Panc1 (cell line): Measurements from ENCODE around the gene ZFP1. TPM values are rescaled to one million over a fixed set of nuclear protein-coding genes. Genes with fewer than 3 reads are reported as not detected.

Source experiments
- ATAC-seq: fragments of 200-7000 bp; cut with Tn5 transposase; 2 replicates; pipeline ENCODE4 v1.9.1; 2020; ENCODE audit warnings: mild to moderate bottlenecking, moderate library complexity
- BruUV-seq: library from RNA; stranded (reverse); fragments of 400-500 nt; replicated peaks from 2 replicates; lab custom pipeline; 2021; lab: Mats Ljungman, UMichigan
- CTCF ChIA-PET: fragments of 300-600 bp; sonication (Branson Sonifier 250); formaldehyde crosslinking; loops from one replicate; lab custom pipeline; 2022; ENCODE audit warnings: antibody characterized with exemption; lab: Charles Lee
- POLR2A ChIA-PET: fragments of 300-600 bp; sonication (Branson Sonifier 250); formaldehyde crosslinking; loops from one replicate; lab custom pipeline; 2022; ENCODE audit warnings: antibody characterized with exemption; lab: Charles Lee
- DNase-seq: peaks from one replicate; pipeline ENCODE4 v3.0.0-alpha.2; 2010; ENCODE audit warnings: low read depth, low spot score
- H3K27ac ChIP-seq: 2 replicates; pipeline ENCODE4 v1.5.1; 2011; ENCODE audit warnings: mild to moderate bottlenecking, low read length, inconsistent platforms
- H3K27me3 ChIP-seq: fragments of 200-500 bp; sonication (Bioruptor generic); 2 replicates; pipeline ENCODE4 v1.6.0; 2014; ENCODE audit warnings: low read length, inconsistent platforms; ENCODE audit not compliant: control insufficient read depth, insufficient read depth
- H3K36me3 ChIP-seq: fragments of 200-500 bp; sonication (Bioruptor generic); 2 replicates; pipeline ENCODE4 v1.5.1; 2014; ENCODE audit warnings: inconsistent platforms, mild to moderate bottlenecking, low read length, moderate library complexity; ENCODE audit not compliant: control insufficient read depth, insufficient read depth
- H3K4me1 ChIP-seq: 2 replicates; pipeline ENCODE4 v1.5.1; 2011; ENCODE audit warnings: inconsistent platforms, mild to moderate bottlenecking, low read length, moderate library complexity; ENCODE audit not compliant: control insufficient read depth, insufficient read depth
- H3K4me3 ChIP-seq, 2 experiments: 2 replicates each; pipeline ENCODE4 v1.5.1; 2011 to 2012; ENCODE audit warnings: low read depth in 2 of 2, low read length in 2 of 2, mild to moderate bottlenecking in 2 of 2, inconsistent platforms in 1 of 2, moderate library complexity in 1 of 2
- H3K9me3 ChIP-seq: fragments of 200-500 bp; sonication (Bioruptor generic); 2 replicates; pipeline ENCODE4 v1.5.1; 2014; ENCODE audit warnings: low read depth, mild to moderate bottlenecking, inconsistent platforms, low read length, moderate library complexity; ENCODE audit not compliant: control insufficient read depth, insufficient read depth
- POLR2AphosphoS5 ChIP-seq: IDR thresholded peaks from 2 replicates; pipeline ENCODE4 v1.6.1; 2012; ENCODE audit warnings: mild to moderate bottlenecking, low read depth, low read length, moderate library complexity
- SIN3A ChIP-seq: IDR thresholded peaks from 2 replicates; pipeline ENCODE4 v1.6.1; 2012; ENCODE audit warnings: low read depth, mild to moderate bottlenecking, low read length, moderate library complexity, borderline replicate concordance; ENCODE audit not compliant: insufficient read depth
- TCF7L2 ChIP-seq: IDR thresholded peaks from 2 replicates; pipeline ENCODE4 v1.6.1; 2011; ENCODE audit warnings: mild to moderate bottlenecking, low read depth, low read length, inconsistent platforms
- in situ Hi-C: cut with HindIII; loops from 2 replicates; pipeline ENCODE4 v1.10.0; 2016; ENCODE audit warnings: low sequenced_read_pairs, low pct_unique_long_range_greater_than_20kb
- intact Hi-C: fragments of 100-400 bp; cut with micrococcal nuclease; formaldehyde crosslinking; loops from one replicate; pipeline ENCODE4 v1.10.0; 2022; ENCODE audit not compliant: unreplicated experiment
- total RNA-seq: library from RNA; stranded (reverse); gene quantifications from one replicate; pipeline ENCODE4 v1.2.1, GENCODE V29; 2021; ENCODE audit not compliant: unreplicated experiment
- TF ChIP-seq, protein P1 (sequence below), 2 experiments: IDR thresholded peaks; 2 replicates each; pipeline ENCODE4 v1.6.1; 2011 to 2012; ENCODE audit warnings: low read depth in 2 of 2, control low read depth in 1 of 2, low read length in 1 of 2, mild to moderate bottlenecking in 1 of 2, moderate library complexity in 1 of 2; ENCODE audit not compliant: insufficient read depth in 1 of 2
- TF ChIP-seq, protein P2 (sequence below): fragments of 450-650 bp; IDR thresholded peaks from 2 replicates; pipeline ENCODE4 v1.5.1; 2017; ENCODE audit warnings: mild to moderate bottlenecking

The ZFP1 gene
- total RNA-seq, 1 experiment from 2014 or later = 10.0 TPM

DNA sequence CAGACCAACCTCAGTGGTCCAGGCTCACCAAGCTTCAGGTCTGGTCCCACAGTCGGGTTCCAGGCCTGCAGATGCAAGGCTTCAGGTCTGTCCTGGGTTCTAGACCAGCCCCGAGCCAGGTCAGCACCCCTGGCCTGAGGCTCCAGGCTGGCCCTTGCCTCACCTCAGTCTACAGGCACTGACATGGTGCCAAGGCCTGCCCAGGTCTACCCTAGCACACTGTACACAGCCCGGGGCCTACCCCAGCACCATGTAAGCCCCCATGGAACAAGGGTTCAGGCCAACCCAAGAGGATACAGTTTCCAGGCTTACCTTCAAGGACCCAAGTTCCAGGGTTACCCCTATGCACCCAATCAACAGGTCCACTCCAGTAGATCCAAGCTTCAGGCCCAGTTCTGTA lies 26.8 kb downstream of the ZFP1 start:
- Histone ChIP-seq H3K27ac (no peak overlapping the region), H3K27me3 (no peaks in the 10 kb centered on the region), H3K9me3 (peaks cover 19% of the 10 kb centered on the region), H3K36me3 (no peaks in the 10 kb centered on the region), H3K4me3 (no peak overlapping the region), H3K4me1 (no peaks in the 10 kb centered on the region)
- BruUV-seq = no TSS peak
- TF ChIP-seq SIN3A (no peak), POLR2AphosphoS5 (no peak), TCF7L2 (no peak)
- TF ChIP-seq, protein P1, sequence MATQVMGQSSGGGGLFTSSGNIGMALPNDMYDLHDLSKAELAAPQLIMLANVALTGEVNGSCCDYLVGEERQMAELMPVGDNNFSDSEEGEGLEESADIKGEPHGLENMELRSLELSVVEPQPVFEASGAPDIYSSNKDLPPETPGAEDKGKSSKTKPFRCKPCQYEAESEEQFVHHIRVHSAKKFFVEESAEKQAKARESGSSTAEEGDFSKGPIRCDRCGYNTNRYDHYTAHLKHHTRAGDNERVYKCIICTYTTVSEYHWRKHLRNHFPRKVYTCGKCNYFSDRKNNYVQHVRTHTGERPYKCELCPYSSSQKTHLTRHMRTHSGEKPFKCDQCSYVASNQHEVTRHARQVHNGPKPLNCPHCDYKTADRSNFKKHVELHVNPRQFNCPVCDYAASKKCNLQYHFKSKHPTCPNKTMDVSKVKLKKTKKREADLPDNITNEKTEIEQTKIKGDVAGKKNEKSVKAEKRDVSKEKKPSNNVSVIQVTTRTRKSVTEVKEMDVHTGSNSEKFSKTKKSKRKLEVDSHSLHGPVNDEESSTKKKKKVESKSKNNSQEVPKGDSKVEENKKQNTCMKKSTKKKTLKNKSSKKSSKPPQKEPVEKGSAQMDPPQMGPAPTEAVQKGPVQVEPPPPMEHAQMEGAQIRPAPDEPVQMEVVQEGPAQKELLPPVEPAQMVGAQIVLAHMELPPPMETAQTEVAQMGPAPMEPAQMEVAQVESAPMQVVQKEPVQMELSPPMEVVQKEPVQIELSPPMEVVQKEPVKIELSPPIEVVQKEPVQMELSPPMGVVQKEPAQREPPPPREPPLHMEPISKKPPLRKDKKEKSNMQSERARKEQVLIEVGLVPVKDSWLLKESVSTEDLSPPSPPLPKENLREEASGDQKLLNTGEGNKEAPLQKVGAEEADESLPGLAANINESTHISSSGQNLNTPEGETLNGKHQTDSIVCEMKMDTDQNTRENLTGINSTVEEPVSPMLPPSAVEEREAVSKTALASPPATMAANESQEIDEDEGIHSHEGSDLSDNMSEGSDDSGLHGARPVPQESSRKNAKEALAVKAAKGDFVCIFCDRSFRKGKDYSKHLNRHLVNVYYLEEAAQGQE (IDR thresholded peaks at IDR 0.05; ENCODE audit: insufficient read depth in 1 of 2, low read depth in 2 of 2, low read length in 1 of 2) = no peak
- TF ChIP-seq, protein P2, sequence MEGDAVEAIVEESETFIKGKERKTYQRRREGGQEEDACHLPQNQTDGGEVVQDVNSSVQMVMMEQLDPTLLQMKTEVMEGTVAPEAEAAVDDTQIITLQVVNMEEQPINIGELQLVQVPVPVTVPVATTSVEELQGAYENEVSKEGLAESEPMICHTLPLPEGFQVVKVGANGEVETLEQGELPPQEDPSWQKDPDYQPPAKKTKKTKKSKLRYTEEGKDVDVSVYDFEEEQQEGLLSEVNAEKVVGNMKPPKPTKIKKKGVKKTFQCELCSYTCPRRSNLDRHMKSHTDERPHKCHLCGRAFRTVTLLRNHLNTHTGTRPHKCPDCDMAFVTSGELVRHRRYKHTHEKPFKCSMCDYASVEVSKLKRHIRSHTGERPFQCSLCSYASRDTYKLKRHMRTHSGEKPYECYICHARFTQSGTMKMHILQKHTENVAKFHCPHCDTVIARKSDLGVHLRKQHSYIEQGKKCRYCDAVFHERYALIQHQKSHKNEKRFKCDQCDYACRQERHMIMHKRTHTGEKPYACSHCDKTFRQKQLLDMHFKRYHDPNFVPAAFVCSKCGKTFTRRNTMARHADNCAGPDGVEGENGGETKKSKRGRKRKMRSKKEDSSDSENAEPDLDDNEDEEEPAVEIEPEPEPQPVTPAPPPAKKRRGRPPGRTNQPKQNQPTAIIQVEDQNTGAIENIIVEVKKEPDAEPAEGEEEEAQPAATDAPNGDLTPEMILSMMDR = no peak
- no peak for DNase-seq
- ChIA-PET POLR2A (no interaction called here), CTCF (no interaction called here)
- in situ Hi-C loops (no loop called here), intact Hi-C loops (no loop called here)
- ATAC-seq = no peak

DNA sequence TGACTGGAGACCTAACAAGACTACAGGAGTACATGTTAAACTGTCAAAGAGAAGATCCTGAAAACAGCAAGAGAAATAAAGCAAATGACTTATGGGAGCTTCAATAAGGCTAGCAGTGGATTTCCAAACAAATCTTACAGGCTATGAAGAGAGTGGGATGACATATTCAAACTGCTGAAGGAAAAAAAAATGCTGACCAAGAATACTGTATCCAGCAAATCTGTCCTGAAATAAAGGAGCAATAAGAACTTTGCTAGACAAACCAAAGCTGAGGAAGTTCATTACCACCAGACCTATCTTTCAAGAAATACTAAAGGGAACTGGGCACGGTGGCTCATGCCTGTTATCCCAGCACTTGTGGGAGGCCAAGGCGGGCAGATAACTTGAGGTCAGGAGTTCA lies 28.6 kb downstream of the ZFP1 start:
- Histone ChIP-seq H3K4me3 (no peak overlapping the region), H3K4me1 (no peaks in the 10 kb centered on the region), H3K27ac (no peak overlapping the region), H3K9me3 (peaks cover 11% of the 10 kb centered on the region; the same call in 1 of the 2 replicates), H3K27me3 (no peaks in the 10 kb centered on the region), H3K36me3 (no peaks in the 10 kb centered on the region)
- POLR2A ChIA-PET = interaction anchor here (0.6 kb wide), 1 partner anchor 15 kb away, joined by 5 read pairs; no protein-coding TSS in a partner anchor
- CTCF ChIA-PET = no interaction called here
- intact Hi-C loops = no loop called here
- ATAC-seq (no peak), DNase-seq (no peak)
- no TSS peak for BruUV-seq
- in situ Hi-C loops = no loop called here
- TF ChIP-seq, protein P2 = no peak
- TF ChIP-seq TCF7L2 = no peak
- no peak for TF ChIP-seq SIN3A
- TF ChIP-seq, protein P1 (IDR thresholded peaks at IDR 0.05; ENCODE audit: insufficient read depth in 1 of 2, low read depth in 2 of 2, low read length in 1 of 2) = no peak
- no peak for TF ChIP-seq POLR2AphosphoS5
